AG09319 (cell line): Measurements from ENCODE around the gene NEB.

Source experiments
- DNase-seq: peaks from one replicate; pipeline ENCODE4 v3.0.0-alpha.2; 2010; ENCODE audit warnings: low read depth; ENCODE audit errors: extremely low read depth
- TF ChIP-seq, protein P1 (sequence below): IDR thresholded peaks from 2 replicates; pipeline ENCODE4 v1.5.1; 2011; ENCODE audit warnings: low read depth, mild to moderate bottlenecking, inconsistent platforms, low read length, moderate library complexity

Gene NEB

GRCh38 chr2:151776367-151776766 lies 42.1 kb upstream of the NEB start:
- TF ChIP-seq, protein P1, sequence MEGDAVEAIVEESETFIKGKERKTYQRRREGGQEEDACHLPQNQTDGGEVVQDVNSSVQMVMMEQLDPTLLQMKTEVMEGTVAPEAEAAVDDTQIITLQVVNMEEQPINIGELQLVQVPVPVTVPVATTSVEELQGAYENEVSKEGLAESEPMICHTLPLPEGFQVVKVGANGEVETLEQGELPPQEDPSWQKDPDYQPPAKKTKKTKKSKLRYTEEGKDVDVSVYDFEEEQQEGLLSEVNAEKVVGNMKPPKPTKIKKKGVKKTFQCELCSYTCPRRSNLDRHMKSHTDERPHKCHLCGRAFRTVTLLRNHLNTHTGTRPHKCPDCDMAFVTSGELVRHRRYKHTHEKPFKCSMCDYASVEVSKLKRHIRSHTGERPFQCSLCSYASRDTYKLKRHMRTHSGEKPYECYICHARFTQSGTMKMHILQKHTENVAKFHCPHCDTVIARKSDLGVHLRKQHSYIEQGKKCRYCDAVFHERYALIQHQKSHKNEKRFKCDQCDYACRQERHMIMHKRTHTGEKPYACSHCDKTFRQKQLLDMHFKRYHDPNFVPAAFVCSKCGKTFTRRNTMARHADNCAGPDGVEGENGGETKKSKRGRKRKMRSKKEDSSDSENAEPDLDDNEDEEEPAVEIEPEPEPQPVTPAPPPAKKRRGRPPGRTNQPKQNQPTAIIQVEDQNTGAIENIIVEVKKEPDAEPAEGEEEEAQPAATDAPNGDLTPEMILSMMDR: no peak
- DNase-seq: no peak

DNA sequence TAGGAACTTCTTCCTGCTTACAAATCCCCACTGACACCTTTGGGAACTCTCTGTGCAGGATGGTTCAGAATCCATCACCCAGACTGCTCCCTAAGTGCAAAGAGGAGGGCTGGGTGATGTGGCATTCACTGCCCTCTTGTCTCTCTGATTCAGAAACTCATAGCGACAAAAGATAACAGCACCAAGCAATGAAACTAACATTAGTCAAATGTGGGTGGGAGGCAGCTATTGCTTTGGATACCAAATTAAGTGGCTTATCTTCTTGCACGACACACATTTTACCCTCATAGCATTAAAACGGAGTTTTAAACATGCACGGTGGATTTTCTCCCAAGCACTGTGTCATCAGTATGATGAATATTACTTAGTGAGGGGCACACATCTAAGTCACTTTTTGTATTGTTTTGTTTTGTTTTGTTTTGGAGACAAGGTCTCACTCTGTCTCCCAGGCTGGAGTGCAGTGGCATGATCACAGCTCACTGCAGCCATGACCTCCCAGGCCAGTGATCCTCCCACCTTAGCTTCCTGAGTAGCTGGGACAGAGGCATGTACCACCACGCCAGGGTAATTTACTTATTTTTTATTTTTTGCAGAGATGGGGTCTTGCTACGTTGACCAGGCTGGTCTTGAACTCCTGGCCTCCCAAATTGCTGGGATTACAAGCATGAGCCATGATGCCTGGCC lies 40.9 kb upstream of the NEB start:
- no peak for DNase-seq
- TF ChIP-seq, protein P1: no peak

DNA sequence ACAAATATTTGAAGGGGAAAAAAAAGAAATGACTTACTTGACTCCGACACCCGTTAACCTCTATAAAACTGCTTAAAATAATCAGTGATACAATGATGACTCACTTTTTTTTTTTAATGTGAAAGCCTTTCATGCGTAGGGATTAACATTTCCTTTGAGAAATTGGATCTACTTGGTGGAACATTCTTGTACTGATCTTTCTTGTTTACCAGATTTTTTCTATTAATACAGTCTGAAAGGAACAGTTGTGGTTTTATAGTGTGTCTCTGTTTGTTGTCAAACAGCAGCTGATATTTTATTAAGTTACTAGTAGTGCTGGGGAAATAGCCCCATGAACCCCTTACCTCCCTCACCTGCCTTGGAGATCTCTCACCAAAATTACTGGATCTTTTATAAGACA lies 40.2 kb upstream of the NEB start:
- TF ChIP-seq, protein P1: no peak
- peak; percentile 24 for DNase-seq

GRCh38 chr2:151771599-151772358 lies 37.5 kb upstream of the NEB start:
- DNase-seq: peak; percentile 18
- TF ChIP-seq, protein P1: no peak

DNA sequence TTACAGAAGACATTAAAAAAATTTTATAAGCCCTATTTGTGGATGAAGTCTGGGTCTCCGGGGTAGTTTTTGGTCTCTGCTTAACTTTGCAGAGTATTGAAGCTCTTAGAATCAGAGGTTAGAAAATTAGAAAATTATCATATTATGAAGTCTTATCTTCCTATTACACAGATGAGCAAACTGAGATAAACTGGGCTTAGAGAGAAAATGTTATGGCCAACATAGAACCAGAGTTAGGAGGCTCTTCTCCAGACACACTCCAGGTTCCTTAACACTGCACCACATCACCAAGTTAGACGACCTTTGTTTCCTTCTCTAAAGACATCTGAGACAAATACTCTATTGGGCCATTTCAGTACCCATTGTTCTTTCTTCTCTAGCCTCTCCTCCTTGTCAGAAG lies 36.7 kb upstream of the NEB start:
- DNase-seq: no peak
- TF ChIP-seq, protein P1: no peak

DNA sequence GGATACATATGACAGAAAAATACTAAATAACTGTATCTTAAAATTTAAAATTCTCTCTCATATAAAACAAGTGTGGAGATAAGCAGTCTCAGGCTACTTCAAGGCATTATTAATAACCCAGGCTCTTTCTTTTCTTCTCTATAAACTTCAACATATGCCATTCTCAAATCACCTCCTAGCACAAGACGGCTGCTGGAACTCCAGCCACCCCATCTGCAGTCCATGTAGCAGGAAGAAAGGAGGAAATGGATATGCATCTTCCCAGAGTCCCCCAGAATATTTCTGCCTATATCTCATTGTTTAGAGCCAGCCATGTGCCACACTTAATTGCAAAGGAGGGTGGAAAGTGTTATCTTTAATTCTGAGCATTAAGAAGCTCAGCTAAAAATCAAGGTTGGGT lies 35.3 kb upstream of the NEB start:
- DNase-seq: no peak
- TF ChIP-seq, protein P1: no peak

GRCh38 chr2:151767536-151767935 lies 33.3 kb upstream of the NEB start:
- DNase-seq: no peak
- TF ChIP-seq, protein P1: no peak
